T-cell (primary cell): ENCODE measurements around the gene ZNF800. TPM values are rescaled to one million over a fixed set of nuclear protein-coding genes. Genes with fewer than 3 reads are reported as not detected.

ENCODE experiments used
- ATAC-seq, 4 experiments: fragments of 200-7000 bp in 3 of 4; fragments of 150-1000 bp in 1 of 4; cut with Tn5 transposase; replicated peaks in 1 of 4; 1 replicate in 3 of 4; 2 replicates in 1 of 4; pipeline ENCODE4 v1.10.0; 2021; ENCODE audit warnings: moderate library complexity in 3 of 4, mild to moderate bottlenecking in 2 of 4, moderate number of reproducible peaks in 1 of 4
- CTCF ChIA-PET, 2 donors: fragments of 300-600 bp; sonication (Branson Sonifier 250); formaldehyde crosslinking; loops; one replicate each; lab custom pipeline; 2022; ENCODE audit warnings: antibody characterized with exemption in 2 of 2; lab: Charles Lee
- POLR2A ChIA-PET, 2 donors: fragments of 300-600 bp; sonication (Branson Sonifier 250); formaldehyde crosslinking; loops; one replicate each; lab custom pipeline; 2022; ENCODE audit warnings: antibody characterized with exemption in 2 of 2; lab: Charles Lee
- DNase-seq, 35 experiments: peaks; one replicate each; pipeline versions ENCODE4 v3.0.0 to v3.0.0-alpha.2; 2013 to 2023
- H3K27ac ChIP-seq: one replicate; pipeline ENCODE4 v1.5.1; 2013; ENCODE audit warnings: low read length
- H3K27me3 ChIP-seq, 2 experiments: replicated peaks in 1 of 2; 1 replicate in 1 of 2; 2 replicates in 1 of 2; pipeline versions ENCODE4 v1.6.1 to v1.7.0; 2013; ENCODE audit warnings: low read length in 1 of 2, mixed read lengths in 1 of 2; ENCODE audit not compliant: control insufficient read depth in 2 of 2, insufficient read depth in 2 of 2; ENCODE audit errors: extremely low read depth in 1 of 2
- H3K36me3 ChIP-seq, 2 donors: 1 replicate in 1 of 2; 2 replicates in 1 of 2; pipeline versions ENCODE4 v1.6.1 to v1.7.0; 2013; ENCODE audit warnings: low read length in 1 of 2; ENCODE audit not compliant: control insufficient read depth in 2 of 2, insufficient read depth in 1 of 2; ENCODE audit errors: extremely low read depth in 1 of 2
- H3K4me1 ChIP-seq, 2 experiments: 1 replicate in 1 of 2; 2 replicates in 1 of 2; pipeline versions ENCODE4 v1.6.1 to v1.7.0; 2013; ENCODE audit warnings: low read length in 2 of 2, mixed read lengths in 1 of 2; ENCODE audit not compliant: insufficient read depth in 2 of 2, control insufficient read depth in 1 of 2; ENCODE audit errors: extremely low read depth in 1 of 2
- H3K4me3 ChIP-seq, 2 donors: 1 replicate in 1 of 2; 2 replicates in 1 of 2; pipeline versions ENCODE4 v1.5.1 to v1.7.0; 2013; ENCODE audit warnings: mild to moderate bottlenecking in 2 of 2, low read length in 1 of 2, moderate library complexity in 1 of 2; ENCODE audit not compliant: control insufficient read depth in 1 of 2; ENCODE audit errors: extremely low read depth in 1 of 2
- H3K9me3 ChIP-seq: 2 replicates; pipeline ENCODE4 v1.7.0; 2013
- H3K27ac Mint-ChIP-seq, 2 donors: one replicate each; pipeline ENCODE4 v1.8.0; 2020 to 2021; ENCODE audit warnings: mild to moderate bottlenecking in 2 of 2, mixed read lengths in 2 of 2
- H3K27me3 Mint-ChIP-seq, 2 donors: one replicate each; pipeline ENCODE4 v1.8.0; 2021 to 2022; ENCODE audit warnings: mixed read lengths in 2 of 2
- H3K36me3 Mint-ChIP-seq: one replicate; pipeline ENCODE4 v1.8.0; 2021; ENCODE audit warnings: mixed read lengths
- H3K4me1 Mint-ChIP-seq, 3 donors: one replicate each; pipeline ENCODE4 v1.8.0; 2020 to 2022; ENCODE audit warnings: mixed read lengths in 3 of 3, mild to moderate bottlenecking in 1 of 3
- H3K4me3 Mint-ChIP-seq, 3 donors: one replicate each; pipeline ENCODE4 v1.8.0; 2020 to 2022; ENCODE audit warnings: mild to moderate bottlenecking in 3 of 3, mixed read lengths in 3 of 3, moderate library complexity in 3 of 3
- H3K9me3 Mint-ChIP-seq, 3 donors: one replicate each; pipeline ENCODE4 v1.8.0; 2020 to 2022; ENCODE audit warnings: mixed read lengths in 3 of 3
- WGBS: methylation state at CpG from one replicate; pipeline ENCODE4 v1.1.5; 2013; ENCODE audit warnings: missing lambda C conversion rate; ENCODE audit not compliant: insufficient coverage; 5-methylcytosine and 5-hydroxymethylcytosine counted together
- total RNA-seq, 35 experiments: library from RNA in 6 of 35; stranded (reverse) in 6 of 35; fragments of 120-200 nt in 1 of 35; gene quantifications; one replicate each; pipeline versions ENCODE4 v1.2.1 to v1.2.4 and lab custom pipeline; 2013 to 2026

ZNF800 gene
- total RNA-seq, 5 donors from 2014 or later (not counting 1 experiment from before 2014, with no cell fraction given), result 59.6 to 75.0 (median 64.3) TPM

GRCh38 chr7:127387974-127388373 lies 4.5 kb downstream of the ZNF800 start:
- peak overlapping the region in 2 of 3 donors; percentile 26 to 95 for H3K4me3 Mint-ChIP-seq
- ATAC-seq (no peak), DNase-seq (no peak)
- H3K27me3 Mint-ChIP-seq, result no peaks in the 10 kb centered on the region
- WGBS, result no CpG with 5 or more reads among the region's 2 CpGs
- peaks cover 43% of the 10 kb centered on the region for H3K36me3 Mint-ChIP-seq
- H3K9me3 ChIP-seq, result no peaks in the 10 kb centered on the region
- H3K4me1 Mint-ChIP-seq, result peaks cover 68 to 71% (median 69%) of the 10 kb centered on the region in 3 donors
- no peaks in the 10 kb centered on the region for H3K9me3 Mint-ChIP-seq
- CTCF ChIA-PET, result interaction anchor here (0.6 to 1.1 kb wide), 2 partner anchors 40 to 61 kb away, joined by 3 to 4 read pairs; no protein-coding TSS in a partner anchor
- no peak overlapping the region for H3K27ac Mint-ChIP-seq
- POLR2A ChIA-PET, result no interaction called here
- no peak overlapping the region for H3K4me3 ChIP-seq
- H3K36me3 ChIP-seq, result peaks cover 0 to 26% of the 10 kb centered on the region in 2 donors
- no peaks in the 10 kb centered on the region for H3K27me3 ChIP-seq
- peaks cover 9 to 38% of the 10 kb centered on the region in 2 experiments for H3K4me1 ChIP-seq
- H3K27ac ChIP-seq, result no peak overlapping the region

- Mint-ChIP-seq H3K36me3 (peaks cover 33% of the 10 kb centered on the region), H3K27ac (peak overlapping the region; percentile 41 to 67), H3K4me1 (peaks cover 79 to 82% (median 81%) of the 10 kb centered on the region in 3 donors), H3K9me3 (no peaks in the 10 kb centered on the region), H3K4me3 (peak overlapping the region in 1 of 3 donors; percentile 17), H3K27me3 (no peaks in the 10 kb centered on the region)
- Histone ChIP-seq H3K9me3 (no peaks in the 10 kb centered on the region), H3K36me3 (peaks cover 0 to 17% of the 10 kb centered on the region in 2 donors), H3K27me3 (no peaks in the 10 kb centered on the region), H3K27ac (no peak overlapping the region), H3K4me3 (no peak overlapping the region), H3K4me1 (peaks cover 7 to 26% of the 10 kb centered on the region in 2 experiments)
- ChIA-PET POLR2A (interaction anchor here in 1 of 2 donors (0.6 kb wide), 1 partner anchor 26 kb away, joined by 3 read pairs; no protein-coding TSS in a partner anchor), CTCF (no interaction called here)
- WGBS, result no CpG with 5 or more reads among the region's 1 CpG
- DNase-seq (no peak), ATAC-seq (peak in 1 of 4 experiments; percentile 17)
These were observed 9.2 kb downstream of the ZNF800 start for GRCh38 chr7:127383123-127383835.

GRCh38 chr7:127382301-127383085 lies 10.0 kb downstream of the ZNF800 start:
- H3K9me3 Mint-ChIP-seq, result no peaks in the 10 kb centered on the region
- peaks cover 27% of the 10 kb centered on the region for H3K36me3 Mint-ChIP-seq
- no peaks in the 10 kb centered on the region for H3K27me3 Mint-ChIP-seq
- peaks cover 81 to 82% (median 82%) of the 10 kb centered on the region in 3 donors for H3K4me1 Mint-ChIP-seq
- DNase-seq, result no peak
- peak overlapping the region in 1 of 3 donors; percentile 17 for H3K4me3 Mint-ChIP-seq
- ATAC-seq, result no peak
- CTCF ChIA-PET, result interaction anchor here in 1 of 2 donors (0.7 kb wide), 2 partner anchors 32 to 248 kb away, joined by 3 read pairs; no protein-coding TSS in a partner anchor
- POLR2A ChIA-PET, result interaction anchor here in 1 of 2 donors (0.6 kb wide), 1 partner anchor 25 kb away, joined by 3 read pairs; no protein-coding TSS in a partner anchor
- Histone ChIP-seq H3K27me3 (no peaks in the 10 kb centered on the region), H3K27ac (no peak overlapping the region), H3K4me3 (no peak overlapping the region), H3K36me3 (peaks cover 0 to 21% of the 10 kb centered on the region in 2 donors), H3K4me1 (peaks cover 5 to 22% of the 10 kb centered on the region in 2 experiments), H3K9me3 (no peaks in the 10 kb centered on the region)
- WGBS, result 100% methylated on average over 1 of the region's 2 CpGs
- H3K27ac Mint-ChIP-seq, result no peak overlapping the region

- H3K27me3 ChIP-seq, result no peaks in the 10 kb centered on the region
- H3K4me1 ChIP-seq, result peaks cover 3 to 16% of the 10 kb centered on the region in 2 experiments
- peaks cover 35% of the 10 kb centered on the region for H3K36me3 Mint-ChIP-seq
- DNase-seq, result peak in 1 of 35 experiments; percentile 11
- H3K27ac ChIP-seq, result no peak overlapping the region
- POLR2A ChIA-PET, result interaction anchor here in 1 of 2 donors (0.9 kb wide), 1 partner anchor 9 kb away, joined by 4 read pairs; no protein-coding TSS in a partner anchor
- no peak for ATAC-seq
- CTCF ChIA-PET, result interaction anchor here (1.0 to 1.5 kb wide), 3 partner anchors 33 to 67 kb away, joined by 3 to 5 read pairs (median 3); no protein-coding TSS in a partner anchor
- peak overlapping the region; percentile 50 to 63 for H3K27ac Mint-ChIP-seq
- no peaks in the 10 kb centered on the region for H3K9me3 ChIP-seq
- H3K4me1 Mint-ChIP-seq, result peaks cover 81 to 87% (median 82%) of the 10 kb centered on the region in 3 donors
- peaks cover 0 to 16% of the 10 kb centered on the region in 2 donors for H3K36me3 ChIP-seq
- no peaks in the 10 kb centered on the region for H3K27me3 Mint-ChIP-seq
- H3K4me3 ChIP-seq, result no peak overlapping the region
- H3K4me3 Mint-ChIP-seq, result peak overlapping the region in 1 of 3 donors; percentile 50
- H3K9me3 Mint-ChIP-seq, result no peaks in the 10 kb centered on the region
These were observed 12.0 kb downstream of the ZNF800 start for GRCh38 chr7:127380479-127380878.

GRCh38 chr7:127379642-127380041 lies 12.9 kb downstream of the ZNF800 start:
- Histone ChIP-seq H3K9me3 (no peaks in the 10 kb centered on the region), H3K27ac (no peak overlapping the region), H3K36me3 (peaks cover 0 to 19% of the 10 kb centered on the region in 2 donors), H3K27me3 (no peaks in the 10 kb centered on the region), H3K4me3 (no peak overlapping the region), H3K4me1 (peaks cover 3 to 16% of the 10 kb centered on the region in 2 experiments)
- H3K4me1 Mint-ChIP-seq, result peaks cover 76 to 82% (median 76%) of the 10 kb centered on the region in 3 donors
- no CpG with 5 or more reads among the region's 2 CpGs for WGBS
- peak overlapping the region; percentile 48 to 69 for H3K27ac Mint-ChIP-seq
- no peaks in the 10 kb centered on the region for H3K27me3 Mint-ChIP-seq
- H3K9me3 Mint-ChIP-seq, result no peaks in the 10 kb centered on the region
- peaks cover 32% of the 10 kb centered on the region for H3K36me3 Mint-ChIP-seq
- ChIA-PET POLR2A (interaction anchor here in 1 of 2 donors (0.9 kb wide), 1 partner anchor 10 kb away, joined by 4 read pairs; no protein-coding TSS in a partner anchor), CTCF (interaction anchor here (0.6 to 1.5 kb wide), 4 partner anchors 32 to 753 kb away, joined by 3 to 5 read pairs (median 3); no protein-coding TSS in a partner anchor)
- DNase-seq, result no peak
- peak overlapping the region in 1 of 3 donors; percentile 50 for H3K4me3 Mint-ChIP-seq
- ATAC-seq, result no peak
